Measurements from ENCODE around the gene SLC25A46.

- TF ChIP-seq CTCF (IDR thresholded peaks at IDR 0.05), result no peak
- no peak for TF ChIP-seq POLR2A (IDR thresholded peaks at IDR 0.05)
Measured at GRCh38 chr5:110703481-110703880, 35.3 kb upstream of the SLC25A46 start.

All from heart left ventricle (tissue), 13 donors.